HEK293 (cell line): ENCODE results near the gene SIL1.

Source experiments
- CTCF ChIA-PET: fragments of 350-600 bp; formaldehyde crosslinking; extraction: SDS; loops from one replicate; lab custom pipeline; 2021; ENCODE audit warnings: antibody characterized with exemption; lab: Yijun Ruan, JAX
- POLR2A ChIA-PET: fragments of 300-600 bp; formaldehyde crosslinking; extraction: SDS; loops from one replicate; lab custom pipeline; 2020; ENCODE audit warnings: antibody characterized with exemption, inconsistent platforms; lab: Yijun Ruan, JAX
- H3K27ac ChIP-seq: fragments of 200-500 bp; sonication (Bioruptor generic); 2 replicates; pipeline ENCODE4 v1.5.1; 2014; ENCODE audit warnings: low read depth, low read length, control low read depth, inconsistent platforms; ENCODE audit errors: extremely low read depth
- H3K36me3 ChIP-seq, 2 experiments: fragments of 200-500 bp in 1 of 2; sonication (Bioruptor generic) in 1 of 2; 1 replicate in 1 of 2; 2 replicates in 1 of 2; pipeline ENCODE4 v1.5.1; 2014 to 2017; ENCODE audit warnings: inconsistent platforms in 2 of 2, low read length in 2 of 2; ENCODE audit not compliant: control insufficient read depth in 2 of 2, insufficient read depth in 1 of 2
- H3K4me1 ChIP-seq: fragments of 200-500 bp; sonication (Bioruptor generic); 2 replicates; pipeline ENCODE4 v1.5.1; 2014; ENCODE audit warnings: mild to moderate bottlenecking, low read length, inconsistent platforms; ENCODE audit not compliant: control insufficient read depth, insufficient read depth
- H3K4me3 ChIP-seq: 2 replicates; pipeline ENCODE4 v1.5.1; 2011; ENCODE audit warnings: low read depth, mild to moderate bottlenecking, control low read depth, low read length, moderate library complexity
- H3K9me3 ChIP-seq: fragments of 200-500 bp; sonication (Bioruptor generic); 2 replicates; pipeline ENCODE4 v1.5.1; 2014; ENCODE audit warnings: low read depth, low read length, inconsistent platforms; ENCODE audit not compliant: control insufficient read depth, insufficient read depth
- BCL11A ChIP-seq: fragments of 450-650 bp; formaldehyde crosslinking; IDR thresholded peaks from 2 replicates; pipeline ENCODE4 v1.5.1; 2016; ENCODE audit warnings: low read depth, missing biosample characterization, missing genetic modification characterization
- OSR2 ChIP-seq: fragments of 450-650 bp; formaldehyde crosslinking; IDR thresholded peaks from 2 replicates; pipeline ENCODE4 v1.5.1; 2016; ENCODE audit warnings: missing biosample characterization, missing genetic modification characterization
- SALL2 ChIP-seq: fragments of 450-650 bp; formaldehyde crosslinking; IDR thresholded peaks from 2 replicates; pipeline ENCODE4 v1.5.0; 2017; ENCODE audit warnings: missing biosample characterization, mild to moderate bottlenecking, missing genetic modification characterization, borderline replicate concordance
- YY1 ChIP-seq: fragments of 450-650 bp; formaldehyde crosslinking; IDR thresholded peaks from 2 replicates; pipeline ENCODE4 v1.5.1; 2018; ENCODE audit warnings: missing biosample characterization, missing genetic modification characterization
- ZFP37 ChIP-seq: fragments of 450-650 bp; formaldehyde crosslinking; IDR thresholded peaks from 2 replicates; pipeline ENCODE4 v1.5.1; 2016; ENCODE audit warnings: missing biosample characterization, missing genetic modification characterization
- ZNF335 ChIP-seq: fragments of 450-650 bp; formaldehyde crosslinking; conservative IDR thresholded peaks from 2 replicates; pipeline ENCODE4 v1.5.1; 2016; ENCODE audit warnings: missing biosample characterization, missing genetic modification characterization
- ZNF521 ChIP-seq: fragments of 450-650 bp; formaldehyde crosslinking; IDR thresholded peaks from 2 replicates; pipeline ENCODE4 v1.5.1; 2017; ENCODE audit warnings: missing biosample characterization, mild to moderate bottlenecking, missing genetic modification characterization
- ZNF621 ChIP-seq: fragments of 450-650 bp; formaldehyde crosslinking; IDR thresholded peaks from 2 replicates; pipeline ENCODE4 v1.5.1; 2017; ENCODE audit warnings: missing biosample characterization, missing genetic modification characterization
- ZNF660 ChIP-seq: fragments of 450-650 bp; IDR thresholded peaks from 2 replicates; pipeline ENCODE4 v1.5.1; 2018; ENCODE audit warnings: missing biosample characterization, mild to moderate bottlenecking, missing genetic modification characterization
- ZNF677 ChIP-seq: fragments of 450-650 bp; IDR thresholded peaks from 2 replicates; pipeline ENCODE4 v1.5.0; 2018; ENCODE audit warnings: missing biosample characterization, mild to moderate bottlenecking, missing genetic modification characterization, moderate library complexity
- TF ChIP-seq, protein P1 (sequence below): fragments of 450-650 bp; formaldehyde crosslinking; IDR thresholded peaks from 2 replicates; pipeline ENCODE4 v1.5.1; 2016; ENCODE audit warnings: missing biosample characterization, missing genetic modification characterization, borderline replicate concordance
- TF ChIP-seq, protein P2 (sequence below): fragments of 450-650 bp; formaldehyde crosslinking; IDR thresholded peaks from 2 replicates; pipeline ENCODE4 v1.5.1; 2017; ENCODE audit warnings: missing biosample characterization, missing genetic modification characterization
- TF ChIP-seq, protein P3 (sequence below): fragments of 450-650 bp; formaldehyde crosslinking; IDR thresholded peaks from 2 replicates; pipeline ENCODE4 v1.5.1; 2016; ENCODE audit warnings: missing biosample characterization, missing genetic modification characterization
- TF ChIP-seq, protein P4 (sequence below): fragments of 450-650 bp; formaldehyde crosslinking; IDR thresholded peaks from 2 replicates; pipeline ENCODE4 v1.5.1; 2016; ENCODE audit warnings: missing biosample characterization, missing genetic modification characterization

Gene SIL1

DNA sequence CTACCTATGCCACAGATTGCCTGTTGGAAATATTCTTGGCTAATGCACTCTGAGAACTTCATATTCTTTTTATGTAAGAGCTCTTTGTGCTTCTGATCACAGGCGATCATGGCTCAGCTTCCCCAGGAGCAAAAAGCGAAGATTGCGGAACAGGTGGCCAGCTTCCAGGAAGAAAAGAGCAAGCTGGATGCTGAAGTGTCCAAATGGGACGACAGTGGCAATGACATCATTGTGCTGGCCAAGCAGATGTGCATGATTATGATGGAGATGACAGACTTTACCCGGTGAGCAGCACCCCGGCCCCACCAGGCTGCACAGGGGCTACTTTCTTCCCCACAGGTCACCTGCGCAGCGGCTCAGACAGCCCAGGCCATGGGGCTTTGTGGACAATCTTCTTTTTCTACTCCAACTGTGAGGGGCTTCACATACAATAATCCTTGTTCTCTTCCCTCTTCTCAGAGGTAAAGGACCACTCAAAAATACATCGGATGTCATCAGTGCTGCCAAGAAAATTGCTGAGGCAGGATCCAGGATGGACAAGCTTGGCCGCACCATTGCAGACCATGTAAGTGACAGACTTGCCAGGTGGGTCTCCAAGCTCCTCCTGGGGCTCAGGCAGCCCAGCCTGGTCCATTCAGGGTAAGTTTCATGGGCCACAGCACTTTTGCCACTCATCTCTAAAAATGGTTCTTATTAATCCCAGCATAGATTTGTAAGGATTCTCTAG lies 267.6 kb downstream of the SIL1 start (continued):
- TF ChIP-seq, protein P1, sequence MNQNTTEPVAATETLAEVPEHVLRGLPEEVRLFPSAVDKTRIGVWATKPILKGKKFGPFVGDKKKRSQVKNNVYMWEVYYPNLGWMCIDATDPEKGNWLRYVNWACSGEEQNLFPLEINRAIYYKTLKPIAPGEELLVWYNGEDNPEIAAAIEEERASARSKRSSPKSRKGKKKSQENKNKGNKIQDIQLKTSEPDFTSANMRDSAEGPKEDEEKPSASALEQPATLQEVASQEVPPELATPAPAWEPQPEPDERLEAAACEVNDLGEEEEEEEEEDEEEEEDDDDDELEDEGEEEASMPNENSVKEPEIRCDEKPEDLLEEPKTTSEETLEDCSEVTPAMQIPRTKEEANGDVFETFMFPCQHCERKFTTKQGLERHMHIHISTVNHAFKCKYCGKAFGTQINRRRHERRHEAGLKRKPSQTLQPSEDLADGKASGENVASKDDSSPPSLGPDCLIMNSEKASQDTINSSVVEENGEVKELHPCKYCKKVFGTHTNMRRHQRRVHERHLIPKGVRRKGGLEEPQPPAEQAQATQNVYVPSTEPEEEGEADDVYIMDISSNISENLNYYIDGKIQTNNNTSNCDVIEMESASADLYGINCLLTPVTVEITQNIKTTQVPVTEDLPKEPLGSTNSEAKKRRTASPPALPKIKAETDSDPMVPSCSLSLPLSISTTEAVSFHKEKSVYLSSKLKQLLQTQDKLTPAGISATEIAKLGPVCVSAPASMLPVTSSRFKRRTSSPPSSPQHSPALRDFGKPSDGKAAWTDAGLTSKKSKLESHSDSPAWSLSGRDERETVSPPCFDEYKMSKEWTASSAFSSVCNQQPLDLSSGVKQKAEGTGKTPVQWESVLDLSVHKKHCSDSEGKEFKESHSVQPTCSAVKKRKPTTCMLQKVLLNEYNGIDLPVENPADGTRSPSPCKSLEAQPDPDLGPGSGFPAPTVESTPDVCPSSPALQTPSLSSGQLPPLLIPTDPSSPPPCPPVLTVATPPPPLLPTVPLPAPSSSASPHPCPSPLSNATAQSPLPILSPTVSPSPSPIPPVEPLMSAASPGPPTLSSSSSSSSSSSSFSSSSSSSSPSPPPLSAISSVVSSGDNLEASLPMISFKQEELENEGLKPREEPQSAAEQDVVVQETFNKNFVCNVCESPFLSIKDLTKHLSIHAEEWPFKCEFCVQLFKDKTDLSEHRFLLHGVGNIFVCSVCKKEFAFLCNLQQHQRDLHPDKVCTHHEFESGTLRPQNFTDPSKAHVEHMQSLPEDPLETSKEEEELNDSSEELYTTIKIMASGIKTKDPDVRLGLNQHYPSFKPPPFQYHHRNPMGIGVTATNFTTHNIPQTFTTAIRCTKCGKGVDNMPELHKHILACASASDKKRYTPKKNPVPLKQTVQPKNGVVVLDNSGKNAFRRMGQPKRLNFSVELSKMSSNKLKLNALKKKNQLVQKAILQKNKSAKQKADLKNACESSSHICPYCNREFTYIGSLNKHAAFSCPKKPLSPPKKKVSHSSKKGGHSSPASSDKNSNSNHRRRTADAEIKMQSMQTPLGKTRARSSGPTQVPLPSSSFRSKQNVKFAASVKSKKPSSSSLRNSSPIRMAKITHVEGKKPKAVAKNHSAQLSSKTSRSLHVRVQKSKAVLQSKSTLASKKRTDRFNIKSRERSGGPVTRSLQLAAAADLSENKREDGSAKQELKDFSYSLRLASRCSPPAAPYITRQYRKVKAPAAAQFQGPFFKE (tag by site-specific recombination), result no peak

DNA sequence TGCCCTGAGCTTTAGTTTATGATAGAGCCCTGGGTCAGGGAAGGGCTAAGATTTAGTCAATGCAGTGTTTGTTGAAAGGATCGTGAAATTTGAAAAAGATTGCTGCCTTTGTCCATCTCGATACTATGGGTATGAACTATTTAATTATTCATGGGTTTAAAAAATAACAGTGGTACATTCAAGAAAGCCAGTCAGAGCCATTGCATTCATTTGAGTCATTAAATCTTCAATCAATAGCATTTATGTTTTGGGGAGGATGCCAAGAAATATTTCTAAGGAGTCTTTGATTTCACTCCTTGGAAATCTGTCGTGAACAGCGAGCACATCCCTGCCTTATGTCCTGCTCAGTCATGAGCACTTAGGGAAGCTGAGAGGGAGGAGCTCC lies 268.6 kb downstream of the SIL1 start:
- POLR2A ChIA-PET, result no interaction called here
- no peaks in the 10 kb centered on the region for H3K9me3 ChIP-seq
- no peaks in the 10 kb centered on the region for H3K4me1 ChIP-seq
- peaks cover 0 to 99% of the 10 kb centered on the region in 2 experiments; a peak in 1 of 3 replicates for H3K36me3 ChIP-seq
- TF ChIP-seq BCL11A (tag by site-specific recombination), result no peak
- no peak for TF ChIP-seq ZFP37 (tag by site-specific recombination)
- no peak for TF ChIP-seq YY1 (tag by site-specific recombination)
- no peak for TF ChIP-seq ZNF660 (tag by site-specific recombination)
- no peak for TF ChIP-seq ZNF677 (tag by site-specific recombination)
- TF ChIP-seq, protein P2, sequence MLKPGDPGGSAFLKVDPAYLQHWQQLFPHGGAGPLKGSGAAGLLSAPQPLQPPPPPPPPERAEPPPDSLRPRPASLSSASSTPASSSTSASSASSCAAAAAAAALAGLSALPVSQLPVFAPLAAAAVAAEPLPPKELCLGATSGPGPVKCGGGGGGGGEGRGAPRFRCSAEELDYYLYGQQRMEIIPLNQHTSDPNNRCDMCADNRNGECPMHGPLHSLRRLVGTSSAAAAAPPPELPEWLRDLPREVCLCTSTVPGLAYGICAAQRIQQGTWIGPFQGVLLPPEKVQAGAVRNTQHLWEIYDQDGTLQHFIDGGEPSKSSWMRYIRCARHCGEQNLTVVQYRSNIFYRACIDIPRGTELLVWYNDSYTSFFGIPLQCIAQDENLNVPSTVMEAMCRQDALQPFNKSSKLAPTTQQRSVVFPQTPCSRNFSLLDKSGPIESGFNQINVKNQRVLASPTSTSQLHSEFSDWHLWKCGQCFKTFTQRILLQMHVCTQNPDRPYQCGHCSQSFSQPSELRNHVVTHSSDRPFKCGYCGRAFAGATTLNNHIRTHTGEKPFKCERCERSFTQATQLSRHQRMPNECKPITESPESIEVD, result no peak
- TF ChIP-seq ZNF335 (tag by site-specific recombination), result no peak
- TF ChIP-seq, protein P3, sequence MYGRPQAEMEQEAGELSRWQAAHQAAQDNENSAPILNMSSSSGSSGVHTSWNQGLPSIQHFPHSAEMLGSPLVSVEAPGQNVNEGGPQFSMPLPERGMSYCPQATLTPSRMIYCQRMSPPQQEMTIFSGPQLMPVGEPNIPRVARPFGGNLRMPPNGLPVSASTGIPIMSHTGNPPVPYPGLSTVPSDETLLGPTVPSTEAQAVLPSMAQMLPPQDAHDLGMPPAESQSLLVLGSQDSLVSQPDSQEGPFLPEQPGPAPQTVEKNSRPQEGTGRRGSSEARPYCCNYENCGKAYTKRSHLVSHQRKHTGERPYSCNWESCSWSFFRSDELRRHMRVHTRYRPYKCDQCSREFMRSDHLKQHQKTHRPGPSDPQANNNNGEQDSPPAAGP (tag by site-specific recombination), result no peak
- no peak for TF ChIP-seq SALL2
- TF ChIP-seq, protein P4, sequence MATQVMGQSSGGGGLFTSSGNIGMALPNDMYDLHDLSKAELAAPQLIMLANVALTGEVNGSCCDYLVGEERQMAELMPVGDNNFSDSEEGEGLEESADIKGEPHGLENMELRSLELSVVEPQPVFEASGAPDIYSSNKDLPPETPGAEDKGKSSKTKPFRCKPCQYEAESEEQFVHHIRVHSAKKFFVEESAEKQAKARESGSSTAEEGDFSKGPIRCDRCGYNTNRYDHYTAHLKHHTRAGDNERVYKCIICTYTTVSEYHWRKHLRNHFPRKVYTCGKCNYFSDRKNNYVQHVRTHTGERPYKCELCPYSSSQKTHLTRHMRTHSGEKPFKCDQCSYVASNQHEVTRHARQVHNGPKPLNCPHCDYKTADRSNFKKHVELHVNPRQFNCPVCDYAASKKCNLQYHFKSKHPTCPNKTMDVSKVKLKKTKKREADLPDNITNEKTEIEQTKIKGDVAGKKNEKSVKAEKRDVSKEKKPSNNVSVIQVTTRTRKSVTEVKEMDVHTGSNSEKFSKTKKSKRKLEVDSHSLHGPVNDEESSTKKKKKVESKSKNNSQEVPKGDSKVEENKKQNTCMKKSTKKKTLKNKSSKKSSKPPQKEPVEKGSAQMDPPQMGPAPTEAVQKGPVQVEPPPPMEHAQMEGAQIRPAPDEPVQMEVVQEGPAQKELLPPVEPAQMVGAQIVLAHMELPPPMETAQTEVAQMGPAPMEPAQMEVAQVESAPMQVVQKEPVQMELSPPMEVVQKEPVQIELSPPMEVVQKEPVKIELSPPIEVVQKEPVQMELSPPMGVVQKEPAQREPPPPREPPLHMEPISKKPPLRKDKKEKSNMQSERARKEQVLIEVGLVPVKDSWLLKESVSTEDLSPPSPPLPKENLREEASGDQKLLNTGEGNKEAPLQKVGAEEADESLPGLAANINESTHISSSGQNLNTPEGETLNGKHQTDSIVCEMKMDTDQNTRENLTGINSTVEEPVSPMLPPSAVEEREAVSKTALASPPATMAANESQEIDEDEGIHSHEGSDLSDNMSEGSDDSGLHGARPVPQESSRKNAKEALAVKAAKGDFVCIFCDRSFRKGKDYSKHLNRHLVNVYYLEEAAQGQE, result no peak
- TF ChIP-seq OSR2 (tag by site-specific recombination), result no peak
- no peak for TF ChIP-seq ZNF521 (tag by site-specific recombination)
- TF ChIP-seq ZNF621, result no peak
- CTCF ChIA-PET, result no interaction called here
- no peak overlapping the region for H3K4me3 ChIP-seq
- H3K27ac ChIP-seq, result no peak overlapping the region
